ENCODE results near the gene TYW5.

The TYW5 gene

GRCh38 chr2:199972088-199972626 lies 16.9 kb upstream of the TYW5 start:
- DNase-seq: no peak

- DNase-seq: no peak
Measured at GRCh38 chr2:199968126-199968525, 12.8 kb upstream of the TYW5 start.

GRCh38 chr2:199966976-199967375 lies 11.7 kb upstream of the TYW5 start:
- no peak for DNase-seq

GRCh38 chr2:199966405-199966804 lies 11.1 kb upstream of the TYW5 start:
- DNase-seq: no peak

- no peak for DNase-seq
Measured at GRCh38 chr2:199962203-199962602, 6.9 kb upstream of the TYW5 start.

- DNase-seq: no peak
Measured at GRCh38 chr2:199958014-199958413, 2.7 kb upstream of the TYW5 start.

- DNase-seq: no peak
Measured at GRCh38 chr2:199956062-199956380, 730 bp upstream of the TYW5 start.

GRCh38 chr2:199955007-199955338 lies 318 bp downstream of the TYW5 start:
- DNase-seq: no peak

GRCh38 chr2:199951023-199951422 lies 4.3 kb downstream of the TYW5 start:
- DNase-seq: no peak

GRCh38 chr2:199950396-199950795 lies 4.9 kb downstream of the TYW5 start:
- DNase-seq: no peak

GRCh38 chr2:199946836-199947235 lies 8.5 kb downstream of the TYW5 start:
- DNase-seq: no peak

- no peak for DNase-seq
Measured at GRCh38 chr2:199946196-199946595, 9.1 kb downstream of the TYW5 start.

GRCh38 chr2:199943373-199943772 lies 11.9 kb downstream of the TYW5 start:
- no peak for DNase-seq

GRCh38 chr2:199940373-199940772 lies 14.9 kb downstream of the TYW5 start:
- no peak for DNase-seq

GRCh38 chr2:199936554-199936953 lies 18.7 kb downstream of the TYW5 start:
- no peak for DNase-seq

GRCh38 chr2:199933466-199933865 lies 21.8 kb downstream of the TYW5 start:
- DNase-seq: no peak

- no peak for DNase-seq
Measured at GRCh38 chr2:199932312-199932855, 22.9 kb downstream of the TYW5 start.

GRCh38 chr2:199929262-199929661 lies 26.0 kb downstream of the TYW5 start:
- no peak for DNase-seq

GRCh38 chr2:199928626-199929025 lies 26.7 kb downstream of the TYW5 start:
- no peak for DNase-seq

- no peak for DNase-seq
Measured at GRCh38 chr2:199928226-199928625, 27.1 kb downstream of the TYW5 start.

GRCh38 chr2:199926806-199927205 lies 28.5 kb downstream of the TYW5 start:
- DNase-seq: no peak

GRCh38 chr2:199923924-199924323 lies 31.4 kb downstream of the TYW5 start:
- no peak for DNase-seq

GRCh38 chr2:199922856-199923255 lies 32.4 kb downstream of the TYW5 start:
- no peak for DNase-seq

- no peak for DNase-seq
Measured at GRCh38 chr2:199916980-199917379, 38.3 kb downstream of the TYW5 start.

GRCh38 chr2:199914372-199914958 lies 40.8 kb downstream of the TYW5 start:
- DNase-seq: no peak
